ENCODE results near the gene HEXB.

Gene HEXB

GRCh38 chr5:74642543-74642863 is 42.5 kb upstream of the HEXB start:
- no peaks in the 10 kb centered on the region for H3K79me2 ChIP-seq (ENCODE audit: control insufficient read depth, low read length)
- H3K27me3 ChIP-seq (ENCODE audit: control insufficient read depth, low read length): peaks cover 45% of the 10 kb centered on the region
- H3K9me3 ChIP-seq (ENCODE audit: control insufficient read depth, insufficient read depth, low read length): no peaks in the 10 kb centered on the region
- 0 out of 2 replicates have a peak, but pooled peaks cover 5% of the 10 kb centered on the region for H4K20me1 ChIP-seq (ENCODE audit: control insufficient read depth, insufficient read depth, low read depth, low read length)
- no peaks in the 10 kb centered on the region for H3K9me2 ChIP-seq (replicated peaks; ENCODE audit: control insufficient read depth, low read length)
- H3K4me3 ChIP-seq (ENCODE audit: low read length): no peak overlapping the region
- H3F3A ChIP-seq (ENCODE audit: control insufficient read depth, insufficient read depth): peaks cover 6% of the 10 kb centered on the region; the same call in 1 of the 2 replicates
- no peak overlapping the region for H3K4me2 ChIP-seq (ENCODE audit: low read length)
- no peak for TF ChIP-seq CTCF (IDR thresholded peaks at IDR 0.05; ENCODE audit: low read depth, low read length, poor library complexity, severe bottlenecking)
- TF ChIP-seq EZH2phosphoT487 (IDR thresholded peaks at IDR 0.05; ENCODE audit: borderline replicate concordance, low read length): no peak
- H3K36me3 ChIP-seq (ENCODE audit: control insufficient read depth, low read length): no peaks in the 10 kb centered on the region
- peaks cover 28% of the 10 kb centered on the region for H3K4me1 ChIP-seq (ENCODE audit: control insufficient read depth, low read length)
- no peak overlapping the region for H3K27ac ChIP-seq (ENCODE audit: low read depth, low read length)

DNA sequence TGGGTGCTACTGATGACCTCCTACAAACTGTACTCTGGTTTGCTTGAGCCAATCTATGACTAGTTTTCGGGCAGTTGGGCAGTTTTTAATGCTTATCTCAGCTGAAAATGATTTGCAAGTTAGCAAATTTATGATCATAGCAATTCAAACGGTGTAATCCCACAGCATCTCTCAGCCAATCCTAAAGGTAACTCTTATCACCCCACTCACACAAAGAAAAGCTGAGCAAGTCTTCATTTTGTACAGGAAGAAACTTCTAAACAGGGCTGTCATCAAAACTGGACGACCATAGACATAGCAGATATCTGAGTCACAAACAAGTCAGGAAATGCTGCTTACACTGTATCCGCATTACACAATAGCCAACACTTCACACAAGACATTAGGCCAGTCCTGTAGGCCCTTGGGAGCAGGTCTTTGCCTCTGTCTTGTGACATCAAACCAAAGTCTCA is 41.9 kb upstream of the HEXB start:
- Histone ChIP-seq H3K4me1 (ENCODE audit: control insufficient read depth, low read length) (peaks cover 28% of the 10 kb centered on the region), H3F3A (ENCODE audit: control insufficient read depth, insufficient read depth) (peaks cover 6% of the 10 kb centered on the region; the same call in 1 of the 2 replicates), H3K27ac (ENCODE audit: low read depth, low read length) (no peak overlapping the region), H4K20me1 (ENCODE audit: control insufficient read depth, insufficient read depth, low read depth, low read length) (0 out of 2 replicates have a peak, but pooled peaks cover 5% of the 10 kb centered on the region), H3K9me2 (replicated peaks; ENCODE audit: control insufficient read depth, low read length) (no peaks in the 10 kb centered on the region), H3K4me3 (ENCODE audit: low read length) (no peak overlapping the region), H3K4me2 (ENCODE audit: low read length) (no peak overlapping the region), H3K36me3 (ENCODE audit: control insufficient read depth, low read length) (no peaks in the 10 kb centered on the region), H3K79me2 (ENCODE audit: control insufficient read depth, low read length) (no peaks in the 10 kb centered on the region), H3K27me3 (ENCODE audit: control insufficient read depth, low read length) (peaks cover 45% of the 10 kb centered on the region), H3K9me3 (ENCODE audit: control insufficient read depth, insufficient read depth, low read length) (no peaks in the 10 kb centered on the region)
- TF ChIP-seq CTCF (IDR thresholded peaks at IDR 0.05; ENCODE audit: low read depth, low read length, poor library complexity, severe bottlenecking): no peak
- no peak for TF ChIP-seq EZH2phosphoT487 (IDR thresholded peaks at IDR 0.05; ENCODE audit: borderline replicate concordance, low read length)

- Histone ChIP-seq H3K79me2 (ENCODE audit: control insufficient read depth, low read length) (no peaks in the 10 kb centered on the region), H3K9me3 (ENCODE audit: control insufficient read depth, insufficient read depth, low read length) (no peaks in the 10 kb centered on the region), H3K9me2 (replicated peaks; ENCODE audit: control insufficient read depth, low read length) (no peaks in the 10 kb centered on the region), H3K4me1 (ENCODE audit: control insufficient read depth, low read length) (no peaks in the 10 kb centered on the region), H3K27ac (ENCODE audit: low read depth, low read length) (no peak overlapping the region), H3K27me3 (ENCODE audit: control insufficient read depth, low read length) (peaks cover 15% of the 10 kb centered on the region), H3K4me2 (ENCODE audit: low read length) (no peak overlapping the region), H4K20me1 (ENCODE audit: control insufficient read depth, insufficient read depth, low read depth, low read length) (no peaks in the 10 kb centered on the region), H3F3A (ENCODE audit: control insufficient read depth, insufficient read depth) (no peaks in the 10 kb centered on the region), H3K4me3 (ENCODE audit: low read length) (no peak overlapping the region), H3K36me3 (ENCODE audit: control insufficient read depth, low read length) (no peaks in the 10 kb centered on the region)
- TF ChIP-seq CTCF (IDR thresholded peaks at IDR 0.05; ENCODE audit: low read depth, low read length, poor library complexity, severe bottlenecking): no peak
- TF ChIP-seq EZH2phosphoT487 (IDR thresholded peaks at IDR 0.05; ENCODE audit: borderline replicate concordance, low read length): no peak
Measured at GRCh38 chr5:74647096-74647495, 37.9 kb upstream of the HEXB start.

Data from DOHH2 (cell line).